PC-3 (cell line): Measurements from ENCODE around the gene NLE1.

Experiments used
- CTCF ChIP-seq: fragments of 300-600 bp; sonication (generic); conservative IDR thresholded peaks from 2 replicates; pipeline ENCODE4 v1.5.1; 2017; ENCODE audit warnings: antibody characterized with exemption, low read depth, mild to moderate bottlenecking, low read length
- EZH2 ChIP-seq: fragments of 300-600 bp; sonication (generic); IDR thresholded peaks from one replicate; pipeline ENCODE4 v1.6.1; 2017; ENCODE audit warnings: antibody characterized with exemption, mild to moderate bottlenecking, low read length; ENCODE audit not compliant: unreplicated experiment
- EZH2phosphoT487 ChIP-seq: fragments of 300-600 bp; sonication (generic); IDR thresholded peaks from 2 replicates; pipeline ENCODE4 v1.6.1; 2018; ENCODE audit warnings: mild to moderate bottlenecking, antibody characterized with exemption, low read length, borderline replicate concordance

GRCh38 chr17:35187481-35187880 lies 45.4 kb upstream of the NLE1 start:
- TF ChIP-seq CTCF, result no peak
- TF ChIP-seq EZH2phosphoT487, result no peak
- no peak for TF ChIP-seq EZH2
